Measurements from ENCODE around the gene SLC43A3.

The SLC43A3 gene

DNA sequence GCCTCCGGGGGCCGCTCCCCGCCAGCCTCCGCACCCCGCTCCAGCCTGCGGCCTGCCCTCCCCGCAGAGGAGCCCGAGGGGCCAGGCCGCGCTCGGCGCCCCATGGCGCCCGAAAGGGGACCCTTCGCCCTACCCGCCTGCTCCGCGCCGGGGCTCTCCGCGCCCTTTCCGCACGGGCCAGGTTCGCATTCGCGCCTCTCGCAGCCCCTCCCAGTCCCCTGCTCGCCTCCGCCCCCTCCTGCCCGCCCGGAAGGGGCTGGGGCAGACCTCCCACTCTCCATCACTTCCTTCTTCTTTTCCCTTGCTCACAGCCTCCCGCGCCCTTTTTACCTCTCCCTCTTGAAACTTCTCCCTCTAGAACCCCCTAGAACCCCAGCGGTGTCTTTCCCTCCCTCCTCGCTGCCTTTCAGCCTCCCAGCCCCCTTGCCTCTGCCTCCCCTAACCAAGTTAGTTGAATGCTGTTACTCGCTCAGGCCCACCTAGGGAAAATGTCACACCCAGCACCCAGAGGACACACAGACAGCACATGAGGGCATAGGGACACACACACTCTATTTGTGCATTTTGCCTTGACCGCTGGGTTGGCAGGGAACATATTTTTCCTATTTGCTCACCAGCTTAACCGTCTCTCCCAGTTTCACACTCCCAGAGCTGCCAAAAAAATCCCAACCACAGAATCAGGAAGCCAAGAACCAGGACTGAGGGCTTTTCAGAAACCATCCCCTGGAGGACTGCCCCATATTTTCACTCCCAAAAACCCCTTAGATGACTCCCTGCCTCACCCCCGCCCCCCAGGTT, at the start of gene SLC43A3:
TSS of gene SLC43A3 (minus strand) at position 193 of the 798 bp plus-strand sequence. CDS start 949 bp downstream, outside the sequence.
- DNase-seq, result peak; percentile 91

- DNase-seq, result no peak
Observed at GRCh38 chr11:57476047-57476756, 49.3 kb upstream of the SLC43A3 start.

DNA sequence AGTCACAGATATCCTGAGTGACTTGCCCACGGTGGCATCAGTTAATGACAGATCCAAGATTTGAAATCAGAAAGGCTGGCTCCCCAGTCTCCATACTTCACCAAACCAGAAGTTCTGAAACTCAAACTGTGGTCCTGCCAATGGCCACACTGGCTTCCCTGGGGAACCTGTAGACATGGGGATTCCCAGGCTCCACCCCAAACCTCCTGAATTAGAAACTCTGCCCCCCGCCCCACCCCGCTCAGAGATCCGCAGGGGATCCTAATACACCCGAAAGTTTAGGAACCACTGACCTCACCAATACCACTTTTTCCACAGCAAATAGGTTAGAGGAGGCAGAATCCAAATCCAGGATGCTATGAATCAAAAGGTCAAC, 48.7 kb upstream of the SLC43A3 start:
- DNase-seq, result no peak

GRCh38 chr11:57475191-57475590, 48.3 kb upstream of the SLC43A3 start:
- DNase-seq, result no peak

DNA sequence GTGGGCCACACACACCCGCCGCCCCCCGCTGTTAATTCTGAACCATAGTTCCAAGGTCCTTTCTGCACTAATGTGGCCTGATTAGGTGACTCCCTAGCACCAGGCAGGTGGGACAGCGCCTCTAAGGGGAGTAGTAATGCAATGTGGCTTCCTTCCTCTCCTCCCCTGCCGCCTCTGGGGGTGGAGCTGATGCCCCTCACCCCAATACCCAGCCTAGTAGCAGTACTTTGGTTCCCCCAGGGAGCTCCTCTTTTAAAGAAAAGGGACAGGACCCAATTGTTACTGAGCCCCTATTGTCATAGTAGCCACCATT, 47.8 kb upstream of the SLC43A3 start:
- no peak for DNase-seq

DNA sequence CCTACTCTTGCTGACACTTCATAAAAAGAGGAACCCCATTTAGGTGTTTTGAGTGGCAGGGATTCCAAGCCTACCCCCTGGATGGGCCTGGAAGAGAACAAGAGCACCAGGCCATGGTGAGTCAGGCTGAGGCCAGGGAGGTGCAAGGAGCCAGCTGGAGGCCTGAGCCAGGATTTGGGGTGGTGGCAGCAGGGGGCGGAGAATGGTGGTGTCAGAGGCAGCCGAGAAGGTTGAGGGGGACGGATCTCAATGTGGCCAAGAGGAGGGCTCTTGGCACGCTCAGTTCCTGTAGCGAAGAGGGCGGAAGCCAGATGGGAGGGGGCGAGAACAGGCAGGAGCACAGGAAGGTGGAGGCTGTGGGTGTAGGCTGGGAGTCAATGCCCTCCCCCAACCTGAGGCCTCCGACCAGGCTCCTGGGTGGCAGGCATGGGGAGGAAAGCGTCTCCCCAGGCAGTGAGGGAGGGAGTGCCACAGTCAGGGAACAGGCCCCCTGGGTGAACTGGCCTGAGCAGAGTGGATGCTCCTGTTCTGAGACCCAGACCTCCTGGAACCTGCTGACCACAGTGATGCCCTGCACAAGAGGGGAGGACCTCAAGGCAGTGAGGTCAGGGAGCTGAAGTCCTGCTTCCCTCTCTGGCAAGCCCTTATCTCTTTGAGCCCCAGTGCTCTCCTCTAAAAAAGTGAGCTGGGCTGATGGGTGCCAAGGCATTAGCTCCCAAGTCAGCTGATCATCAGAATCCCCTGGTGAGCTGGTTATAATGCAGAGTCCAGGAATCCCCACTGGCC, 47.3 kb upstream of the SLC43A3 start:
- DNase-seq, result peak; percentile 62

GRCh38 chr11:57473285-57473841, 46.4 kb upstream of the SLC43A3 start:
- DNase-seq, result peak; percentile 80

DNA sequence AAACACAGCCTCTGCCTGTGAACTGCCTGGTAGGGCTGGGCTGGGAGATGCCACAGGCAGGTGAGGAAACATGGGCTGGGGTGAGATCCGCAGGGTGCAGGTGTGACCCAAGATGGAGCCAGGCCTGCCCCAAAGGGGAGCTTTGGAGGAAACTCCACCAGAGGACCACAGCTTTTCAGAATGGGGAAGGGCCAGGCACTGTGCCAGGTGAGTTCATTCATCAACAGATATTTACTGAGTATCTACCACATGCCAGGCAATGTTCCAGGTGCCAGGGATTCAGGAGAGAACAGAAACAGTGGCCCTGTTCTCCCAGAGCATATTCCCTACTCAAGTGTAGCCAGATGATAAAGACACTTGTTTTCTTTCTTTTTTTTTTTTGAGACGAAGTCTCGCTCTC, 44.6 kb upstream of the SLC43A3 start:
- no peak for DNase-seq

GRCh38 chr11:57469268-57469667, 42.3 kb upstream of the SLC43A3 start:
- DNase-seq, result no peak

GRCh38 chr11:57468276-57468675, 41.4 kb upstream of the SLC43A3 start:
- DNase-seq, result no peak

DNA sequence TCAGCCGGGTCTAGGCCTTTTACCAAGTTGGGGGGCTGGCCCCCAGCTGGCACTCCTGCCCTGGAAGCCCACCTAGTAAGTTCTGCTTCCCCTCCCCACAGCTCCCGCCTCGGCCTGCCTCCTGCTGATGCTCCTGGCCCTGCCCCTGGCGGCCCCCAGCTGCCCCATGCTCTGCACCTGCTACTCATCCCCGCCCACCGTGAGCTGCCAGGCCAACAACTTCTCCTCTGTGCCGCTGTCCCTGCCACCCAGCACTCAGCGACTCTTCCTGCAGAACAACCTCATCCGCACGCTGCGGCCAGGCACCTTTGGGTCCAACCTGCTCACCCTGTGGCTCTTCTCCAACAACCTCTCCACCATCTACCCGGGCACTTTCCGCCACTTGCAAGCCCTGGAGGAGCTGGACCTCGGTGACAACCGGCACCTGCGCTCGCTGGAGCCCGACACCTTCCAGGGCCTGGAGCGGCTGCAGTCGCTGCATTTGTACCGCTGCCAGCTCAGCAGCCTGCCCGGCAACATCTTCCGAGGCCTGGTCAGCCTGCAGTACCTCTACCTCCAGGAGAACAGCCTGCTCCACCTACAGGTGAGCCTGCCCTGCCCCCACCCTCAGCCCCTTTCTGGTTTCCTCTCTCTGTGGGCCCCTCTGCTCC, 40.7 kb upstream of the SLC43A3 start:
- no peak for DNase-seq

DNA sequence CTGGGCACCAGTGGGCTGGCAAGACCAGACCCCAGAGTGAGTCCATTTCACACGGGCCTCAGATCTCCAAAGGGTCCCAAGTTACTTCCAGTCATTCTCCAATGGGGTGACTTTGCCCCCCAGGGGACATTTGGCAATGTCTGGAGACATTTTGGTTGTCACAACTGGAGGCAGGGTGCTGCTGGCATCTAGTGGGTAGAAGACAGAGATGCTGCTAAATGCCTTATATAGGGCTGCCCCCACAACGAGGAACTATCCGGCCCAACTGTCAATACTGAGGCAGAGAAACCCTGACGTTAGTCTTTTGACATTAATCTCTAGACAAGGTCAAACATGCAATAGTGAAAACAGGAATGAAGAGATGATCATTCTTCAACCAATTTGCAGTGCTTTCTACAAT, 39.8 kb upstream of the SLC43A3 start:
- DNase-seq, result no peak

DNA sequence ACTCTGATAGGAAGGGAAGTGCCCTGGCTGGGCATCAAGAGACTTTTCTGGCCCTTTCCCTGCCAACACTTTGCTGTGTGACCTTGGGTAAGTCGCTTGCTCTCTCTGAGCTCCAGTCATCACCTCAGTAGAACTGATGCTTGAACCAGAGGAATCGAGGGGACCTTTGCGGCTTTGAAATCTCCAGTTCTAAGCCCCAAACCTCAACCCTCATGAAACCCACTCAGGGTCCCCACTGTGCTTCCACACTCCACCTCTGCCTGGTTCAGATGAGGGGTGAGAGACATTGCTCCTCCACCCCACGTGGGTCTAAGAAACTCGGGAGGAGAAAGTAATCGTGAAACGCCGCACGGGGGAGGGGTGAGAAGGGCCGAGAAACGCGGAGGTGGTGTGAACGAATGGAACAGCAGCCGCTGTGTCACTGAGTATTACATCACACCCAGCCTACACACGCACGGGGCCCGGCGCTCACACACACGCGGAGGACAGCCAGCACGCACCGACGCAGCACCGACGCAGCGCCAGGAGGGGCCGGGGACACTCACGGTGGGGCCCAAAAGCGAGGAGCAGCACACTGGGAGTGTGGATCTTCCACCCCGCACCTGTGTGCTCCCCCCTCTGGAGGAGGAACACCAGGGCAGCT, 37.7 kb upstream of the SLC43A3 start:
- DNase-seq, result no peak

DNA sequence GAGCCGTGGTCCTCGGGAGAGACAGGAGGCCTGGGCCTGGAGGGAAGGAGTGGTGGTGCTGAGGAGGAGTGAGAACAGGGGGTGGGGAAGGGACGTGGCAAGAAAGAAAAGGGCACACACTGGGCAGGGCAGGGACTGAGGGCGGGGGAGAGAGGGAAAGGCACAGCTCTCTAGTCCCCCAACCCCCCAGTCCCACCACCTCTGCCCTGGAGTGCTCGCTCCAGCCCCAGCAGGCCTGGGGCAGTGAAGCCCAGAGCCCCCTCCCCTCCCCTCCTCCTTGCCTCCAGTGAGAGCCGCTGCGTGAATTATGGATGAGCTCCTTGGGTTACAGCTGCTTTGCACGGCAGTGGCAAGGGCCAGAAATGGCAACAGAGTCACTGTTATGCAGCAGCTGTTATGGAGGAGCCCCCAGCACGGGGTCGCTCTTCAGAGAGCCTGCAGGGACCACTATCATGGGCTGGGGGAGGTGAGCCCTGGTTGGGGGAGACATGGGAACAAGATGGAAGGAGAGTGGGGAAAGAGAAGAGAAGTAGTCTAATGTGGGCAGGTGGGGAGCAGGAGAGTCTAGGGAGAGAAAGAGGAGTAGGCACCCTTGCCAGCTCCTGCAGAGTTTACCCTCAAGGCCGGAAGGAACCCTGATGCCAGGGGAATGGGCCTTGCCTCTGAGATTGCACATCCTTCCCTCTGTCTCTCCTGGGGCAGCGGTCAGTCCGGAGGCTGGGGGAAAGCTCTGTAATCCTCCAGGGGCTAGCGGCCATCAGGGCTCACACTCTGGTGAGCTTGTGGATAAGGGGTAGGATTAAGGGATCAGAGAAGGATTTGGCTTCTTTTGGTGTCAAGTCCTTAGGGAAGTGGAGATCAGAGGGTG, 37.0 kb upstream of the SLC43A3 start:
- no peak for DNase-seq

DNA sequence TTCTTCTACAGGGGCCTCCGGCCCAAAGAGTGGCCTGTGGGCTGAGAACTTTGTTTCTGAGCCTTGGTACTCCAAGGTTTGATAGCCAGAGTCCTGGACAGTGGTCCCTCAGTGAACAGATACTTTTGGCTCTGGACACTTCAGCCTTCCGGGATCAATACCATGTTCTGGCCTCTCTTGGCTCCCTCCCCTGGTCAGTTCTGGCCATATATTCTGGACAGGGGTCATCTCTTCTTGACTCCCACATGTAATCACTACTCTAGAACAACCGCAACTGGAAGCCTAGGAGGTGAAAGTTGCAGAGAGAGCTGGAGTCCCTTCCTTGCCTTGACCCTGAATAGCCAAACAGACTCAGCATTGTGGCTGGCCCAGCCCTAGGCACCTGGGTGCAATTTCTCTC, 35.7 kb upstream of the SLC43A3 start:
- DNase-seq, result no peak

GRCh38 chr11:57461841-57462489, 35.0 kb upstream of the SLC43A3 start:
- DNase-seq, result no peak

GRCh38 chr11:57460758-57461749, 34.1 kb upstream of the SLC43A3 start:
- DNase-seq, result no peak

DNA sequence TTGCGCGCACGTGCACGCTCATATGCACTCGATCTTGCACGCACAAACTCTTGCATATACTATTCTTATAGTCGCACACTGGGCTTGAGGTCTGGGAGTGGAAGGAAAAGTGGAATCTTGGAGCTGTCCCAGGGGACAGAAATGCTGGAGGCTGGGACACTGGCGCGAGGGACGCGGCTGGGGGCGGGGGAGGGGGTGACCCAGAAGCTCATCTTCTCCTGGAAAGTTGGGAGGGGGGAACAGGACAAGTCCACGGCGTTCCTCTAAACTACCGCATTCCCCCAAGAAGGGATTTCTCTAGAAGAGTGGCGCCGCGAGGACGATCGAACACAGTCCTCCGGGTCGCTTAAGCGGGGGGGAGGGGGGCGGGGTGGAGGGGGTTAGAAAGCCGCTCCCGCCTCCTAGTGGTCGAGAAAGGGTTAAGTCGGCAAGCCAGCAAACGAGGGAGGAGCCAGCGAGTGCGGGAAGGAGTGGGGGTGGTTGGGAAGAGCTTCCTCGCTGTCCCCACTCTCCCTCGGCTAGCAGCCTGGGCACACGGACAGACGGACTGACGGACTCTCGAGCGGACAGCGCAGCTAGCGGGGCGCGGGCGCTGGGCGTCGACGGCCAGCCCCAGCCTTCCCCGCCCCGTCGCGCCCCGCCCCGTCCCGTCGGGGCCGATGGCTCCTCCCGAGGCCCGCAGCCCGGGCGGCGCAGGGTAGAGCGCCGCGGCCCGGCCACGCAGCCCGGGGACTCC, 33.3 kb upstream of the SLC43A3 start, which contains the start of gene RTN4RL2:
TSS of gene RTN4RL2 (plus strand) at position 507 of the 736 bp plus-strand sequence. CDS start 338 bp downstream, outside the sequence.
- peak; percentile 87 for DNase-seq

Data from OCI-M1 (cell line).